ENCODE results near the gene GLDN.

GLDN gene

DNA sequence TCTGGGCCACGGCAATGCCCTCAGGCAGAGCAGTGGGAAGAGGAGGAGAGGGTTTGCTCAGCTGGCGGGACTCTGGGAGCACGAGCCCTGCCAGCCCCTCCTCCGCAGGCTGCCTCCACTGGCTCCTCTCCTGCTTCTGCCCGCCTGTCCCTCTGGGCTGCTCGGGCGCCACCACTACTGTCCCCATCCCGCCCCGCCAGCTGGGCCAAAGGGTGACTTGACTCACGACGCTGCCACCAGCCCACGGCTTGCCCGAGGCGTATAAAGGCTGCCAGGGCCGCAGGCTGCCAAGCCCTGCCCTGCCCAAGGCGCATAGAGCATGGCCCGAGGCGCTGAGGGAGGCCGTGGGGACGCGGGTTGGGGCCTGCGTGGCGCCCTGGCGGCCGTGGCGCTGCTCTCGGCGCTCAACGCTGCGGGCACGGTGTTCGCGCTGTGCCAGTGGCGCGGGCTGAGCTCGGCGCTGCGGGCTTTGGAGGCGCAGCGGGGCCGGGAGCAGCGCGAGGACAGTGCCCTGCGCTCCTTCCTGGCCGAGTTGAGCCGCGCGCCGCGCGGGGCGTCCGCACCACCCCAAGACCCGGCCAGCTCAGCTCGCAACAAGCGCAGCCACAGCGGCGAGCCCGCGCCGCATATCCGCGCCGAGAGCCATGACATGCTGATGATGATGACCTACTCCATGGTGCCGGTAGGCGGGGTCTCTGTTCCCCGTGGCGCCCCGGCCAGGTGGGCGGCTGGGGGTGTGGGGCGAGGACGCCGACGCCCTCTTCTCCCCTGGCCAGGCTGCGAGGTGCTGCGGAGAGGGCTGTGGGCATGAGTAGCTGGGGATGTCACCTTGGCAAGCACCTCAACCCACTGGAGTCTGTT lies at the start of gene GLDN:
GLDN (plus strand) TSS at position 290 of the 861 bp plus-strand sequence; CDS start at position 320, 30 bp downstream.
- DNase-seq (ENCODE audit: low spot score) = no peak

DNA sequence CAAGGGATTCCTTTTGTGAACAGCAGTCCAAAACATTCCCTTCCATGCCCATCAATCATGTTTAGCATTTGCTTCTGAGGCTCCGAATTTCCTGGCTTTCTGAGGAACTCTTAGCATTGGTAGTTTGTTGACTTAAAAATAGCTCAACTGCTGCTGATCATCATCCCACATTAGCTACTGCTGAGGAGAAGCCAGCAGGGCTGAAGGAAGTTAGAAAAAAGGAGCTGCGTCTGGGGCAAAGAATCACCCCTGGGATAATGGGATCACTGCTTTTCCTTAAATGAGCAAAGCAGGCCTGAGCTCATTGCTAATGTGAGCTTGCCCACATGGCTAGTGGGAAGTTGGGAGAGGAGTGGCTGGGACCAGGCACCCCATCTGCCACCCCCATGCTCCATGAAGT lies 42.8 kb upstream of the GLDN start:
- no peak for DNase-seq (ENCODE audit: low spot score)

DNA sequence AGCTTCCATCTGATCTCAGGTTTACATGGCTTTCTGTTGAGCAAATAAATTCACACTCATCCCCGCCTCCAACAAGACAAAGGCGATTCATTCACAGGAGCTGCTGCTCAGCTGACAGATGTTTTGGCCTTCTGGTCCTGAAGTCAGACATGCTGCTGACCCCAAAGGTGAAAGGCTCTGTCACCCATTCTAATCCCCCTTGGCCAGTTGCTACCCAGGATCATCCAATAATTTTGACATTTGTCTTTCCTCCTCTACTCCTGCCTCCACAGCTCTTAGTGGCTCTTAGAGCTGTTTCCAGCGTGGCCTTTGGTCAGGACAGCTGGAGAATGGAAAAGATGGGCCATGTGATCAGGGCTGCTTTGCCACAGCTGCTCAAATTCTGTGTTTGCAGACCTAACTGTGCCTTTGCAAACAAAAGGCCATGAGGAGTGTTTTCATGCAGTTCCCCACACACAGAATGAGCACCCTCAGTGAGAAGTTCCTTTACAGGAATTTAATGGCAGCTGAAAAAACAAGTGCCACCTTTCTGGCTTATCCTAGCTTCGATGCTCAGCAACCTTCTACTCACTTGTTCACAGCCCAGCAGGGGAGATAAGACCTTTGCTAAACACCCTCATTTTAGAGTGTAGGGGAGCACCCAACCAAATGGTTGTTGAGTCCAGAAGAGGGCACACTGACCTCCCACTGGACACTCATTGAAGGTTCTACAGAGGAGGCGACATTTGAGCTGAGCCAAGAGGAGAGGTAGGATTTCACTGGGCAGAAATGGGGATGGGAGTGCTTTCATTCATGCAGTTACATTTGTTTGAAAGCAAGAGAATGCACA lies 42.1 kb upstream of the GLDN start:
- DNase-seq (ENCODE audit: low spot score) = no peak

DNA sequence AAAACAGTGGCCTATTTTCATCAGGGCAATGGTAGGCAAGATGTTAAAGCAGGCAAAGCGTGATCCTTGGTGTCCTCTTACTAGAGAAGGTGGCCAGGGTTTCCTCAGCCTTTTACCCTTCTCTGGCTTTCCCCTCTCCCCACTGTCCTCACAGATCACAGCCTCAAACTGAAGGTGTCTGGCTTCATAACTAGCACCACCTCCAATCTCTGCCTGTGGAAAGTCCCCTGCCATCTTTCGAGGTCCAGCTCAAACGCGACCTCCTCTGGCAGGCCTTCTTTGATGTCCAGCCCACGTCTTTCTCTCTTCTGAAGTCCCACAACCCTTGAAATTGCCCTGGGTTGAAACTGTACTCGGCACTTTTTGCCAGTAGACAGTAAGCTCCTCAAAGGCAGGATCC lies 39.0 kb upstream of the GLDN start:
- DNase-seq (ENCODE audit: low spot score) = no peak

DNA sequence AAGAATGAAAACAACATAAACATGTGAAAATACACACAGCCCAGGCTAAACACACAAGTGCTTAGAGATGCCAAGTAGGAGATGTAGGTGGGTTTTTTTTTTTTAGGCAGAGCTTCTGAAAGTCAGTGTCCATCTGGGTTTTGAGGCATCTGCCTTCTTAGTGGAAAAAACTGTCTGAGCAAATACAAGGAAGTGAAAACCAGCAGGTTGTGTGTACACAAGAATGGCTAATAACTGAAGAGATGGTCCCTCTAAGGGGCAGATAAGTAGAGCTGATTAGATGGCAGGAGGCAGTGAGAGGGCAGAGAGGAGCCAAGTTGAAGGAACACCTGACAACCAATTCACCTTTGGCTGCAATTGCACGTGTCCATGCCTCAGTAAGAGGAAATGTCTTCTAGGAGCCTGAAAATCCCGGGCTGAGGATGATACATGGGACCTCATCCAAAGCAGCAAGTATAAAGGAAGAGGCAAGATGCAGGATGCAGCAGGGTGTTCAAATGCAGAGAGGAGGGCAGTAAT lies 37.9 kb upstream of the GLDN start:
- DNase-seq (ENCODE audit: low spot score) = no peak

DNA sequence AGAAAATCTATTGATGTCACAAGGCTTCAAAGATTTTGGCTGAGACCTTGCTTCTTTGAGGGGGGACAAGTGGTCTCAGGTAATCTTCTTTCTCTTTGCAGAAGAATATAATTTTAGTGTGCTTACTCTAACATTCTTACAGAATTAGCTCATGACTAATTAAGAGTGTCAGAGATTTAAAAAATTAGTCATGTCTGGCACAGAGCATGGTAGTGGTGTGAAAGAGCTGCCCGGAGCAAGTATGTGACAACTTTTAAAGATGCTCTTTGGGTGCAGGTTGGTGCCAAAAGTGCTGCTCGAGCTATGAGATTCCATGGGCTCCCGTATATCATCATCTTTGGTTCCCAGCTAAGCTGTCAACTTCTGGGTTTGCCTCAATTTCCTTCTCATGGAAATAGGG lies 34.1 kb upstream of the GLDN start:
- DNase-seq (ENCODE audit: low spot score) = no peak

DNA sequence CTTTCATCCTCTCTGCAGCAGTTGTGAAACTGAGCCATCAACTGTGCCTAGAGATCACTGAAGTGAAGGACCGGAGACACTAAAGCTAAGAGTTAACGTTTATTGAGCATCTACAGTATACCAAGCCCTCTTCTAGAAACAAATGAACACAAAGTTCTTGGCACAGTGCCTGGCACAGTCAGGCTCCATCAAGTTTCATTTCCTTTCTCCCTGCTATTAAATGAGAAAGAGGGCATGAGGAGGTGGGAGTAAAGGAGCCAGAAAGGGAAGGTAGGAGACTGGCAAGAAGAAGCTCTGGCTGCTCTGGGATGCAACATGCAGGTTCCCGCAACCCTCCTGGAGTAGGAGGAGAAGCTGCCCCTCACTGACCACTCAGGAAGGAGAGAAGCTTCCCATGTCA lies 33.6 kb upstream of the GLDN start:
- no peak for DNase-seq (ENCODE audit: low spot score)

DNA sequence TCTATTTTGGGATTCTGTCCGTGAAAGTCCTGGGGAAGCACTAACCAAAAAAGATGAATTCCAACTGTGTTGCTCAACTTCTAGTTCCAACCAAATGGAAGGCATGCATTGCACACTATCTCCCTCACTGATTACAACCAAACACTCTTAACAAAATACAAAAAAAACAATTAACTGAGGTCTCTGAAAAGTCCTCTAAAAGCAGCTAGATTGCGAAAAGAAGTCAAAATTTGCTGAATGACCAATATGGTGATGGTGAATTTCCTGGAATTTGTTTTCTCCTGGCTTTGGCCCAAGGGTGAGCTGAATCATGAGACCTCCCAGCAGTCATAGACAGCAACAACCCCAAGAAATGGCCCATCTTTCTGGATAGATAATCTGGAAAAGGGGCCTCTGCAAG lies 31.4 kb upstream of the GLDN start:
- no peak for DNase-seq (ENCODE audit: low spot score)

DNA sequence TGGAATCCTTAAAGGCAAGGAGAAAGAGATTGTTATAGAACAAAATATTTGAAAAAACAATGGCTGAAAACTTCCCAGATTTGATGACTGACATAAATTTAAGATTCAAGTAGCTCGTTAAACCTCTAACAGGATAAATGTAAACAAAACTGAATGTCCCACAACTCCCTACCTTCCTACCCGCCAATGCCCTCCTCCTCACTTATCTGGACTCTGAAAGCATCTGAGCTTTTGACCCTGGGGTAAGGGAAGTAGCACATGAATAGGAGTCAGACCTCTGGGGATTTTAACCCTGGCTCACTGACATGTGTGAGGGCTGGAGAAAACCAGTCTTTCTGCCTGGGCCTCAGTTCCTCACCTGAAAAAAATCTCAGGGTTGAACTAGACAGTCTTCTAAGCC lies 29.9 kb upstream of the GLDN start:
- no peak for DNase-seq (ENCODE audit: low spot score)

DNA sequence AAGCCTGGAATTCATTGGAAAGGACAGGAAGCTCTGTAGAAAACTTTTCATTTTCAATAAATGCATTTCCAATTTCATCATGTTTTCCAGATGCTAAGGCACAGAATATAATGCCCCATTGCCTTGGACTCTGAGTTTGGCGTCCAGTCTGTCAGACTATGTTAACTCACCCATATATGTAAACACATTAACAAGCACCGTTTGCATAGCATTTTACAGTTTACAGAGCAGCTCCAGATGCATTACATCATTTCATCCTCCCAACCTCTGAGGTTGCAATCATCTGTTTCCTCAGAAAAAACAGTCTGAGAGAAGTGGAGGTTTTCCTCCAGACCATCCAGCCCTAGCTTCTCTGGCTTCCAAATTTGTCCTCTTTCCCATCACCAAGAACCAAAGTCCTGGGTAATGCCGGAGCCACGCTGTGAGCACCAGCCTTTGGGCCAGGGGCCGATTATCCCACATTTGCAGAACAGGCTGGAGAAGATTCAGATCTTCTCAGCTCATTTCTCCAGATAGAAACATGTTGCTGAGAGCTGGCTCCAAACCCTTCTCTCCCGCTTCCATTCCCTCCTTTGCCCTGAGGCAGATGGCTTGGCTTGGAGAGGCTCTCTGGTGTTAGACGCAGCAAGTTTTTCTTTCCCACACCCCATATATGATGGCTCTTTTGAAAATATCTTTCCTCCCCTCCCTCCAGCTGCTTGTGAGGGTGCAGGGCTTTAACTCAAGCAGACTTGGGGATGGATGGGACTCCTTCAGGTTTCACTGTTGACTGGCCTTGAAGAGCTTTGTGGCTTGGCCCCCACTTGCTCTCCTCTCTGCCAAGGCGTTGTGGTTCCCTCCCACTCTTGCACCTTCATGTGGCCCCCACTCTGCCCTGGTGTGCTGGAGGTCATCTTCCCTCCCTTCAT lies 29.0 kb upstream of the GLDN start:
- no peak for DNase-seq (ENCODE audit: low spot score)

DNA sequence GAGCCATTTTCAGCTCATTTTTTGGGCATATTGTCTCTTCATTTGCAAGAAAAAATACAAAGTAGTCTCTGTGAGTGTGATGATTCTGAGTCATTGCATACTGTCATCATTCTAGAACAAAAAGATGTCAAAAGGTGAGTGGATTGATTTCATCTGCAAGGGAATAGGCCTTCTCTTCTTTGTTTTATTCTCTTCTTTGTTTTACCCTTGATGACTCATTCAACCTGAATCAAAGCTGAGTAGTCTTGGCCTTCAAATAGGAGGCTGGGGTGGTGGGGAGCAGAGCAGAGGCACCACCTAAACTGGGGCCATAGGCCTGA lies 28.4 kb upstream of the GLDN start:
- DNase-seq (ENCODE audit: low spot score) = no peak

DNA sequence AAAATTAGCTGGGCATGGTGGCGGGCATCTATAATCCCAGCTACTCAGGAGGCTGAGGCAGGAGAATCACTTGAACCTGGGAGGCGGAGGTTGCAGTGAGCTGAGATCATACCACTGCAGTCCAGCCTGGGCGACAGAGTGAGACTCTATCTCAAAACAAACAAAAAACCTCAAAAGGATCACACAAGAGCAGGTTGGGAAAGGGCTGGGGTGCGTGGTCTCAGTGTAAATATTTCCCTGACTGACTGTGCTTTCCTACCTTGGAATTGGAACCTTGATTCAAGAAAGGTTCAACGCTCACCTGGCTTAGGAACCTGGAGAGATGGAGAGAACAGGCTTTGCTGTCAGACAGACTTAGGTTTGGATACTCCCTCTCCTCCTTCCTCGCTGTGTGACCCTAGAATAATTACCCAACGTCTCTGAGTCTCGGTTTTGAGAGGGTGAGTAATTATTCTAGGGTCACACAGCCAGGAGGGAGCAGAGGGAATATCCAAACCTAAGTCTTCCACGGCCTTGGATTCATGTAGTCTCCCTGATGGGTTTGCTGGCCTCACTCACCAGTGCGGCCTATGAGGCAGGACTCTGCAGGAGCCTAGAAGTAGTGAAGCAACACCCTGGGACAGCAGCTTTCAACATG lies 27.7 kb upstream of the GLDN start:
- DNase-seq (ENCODE audit: low spot score) = no peak

DNA sequence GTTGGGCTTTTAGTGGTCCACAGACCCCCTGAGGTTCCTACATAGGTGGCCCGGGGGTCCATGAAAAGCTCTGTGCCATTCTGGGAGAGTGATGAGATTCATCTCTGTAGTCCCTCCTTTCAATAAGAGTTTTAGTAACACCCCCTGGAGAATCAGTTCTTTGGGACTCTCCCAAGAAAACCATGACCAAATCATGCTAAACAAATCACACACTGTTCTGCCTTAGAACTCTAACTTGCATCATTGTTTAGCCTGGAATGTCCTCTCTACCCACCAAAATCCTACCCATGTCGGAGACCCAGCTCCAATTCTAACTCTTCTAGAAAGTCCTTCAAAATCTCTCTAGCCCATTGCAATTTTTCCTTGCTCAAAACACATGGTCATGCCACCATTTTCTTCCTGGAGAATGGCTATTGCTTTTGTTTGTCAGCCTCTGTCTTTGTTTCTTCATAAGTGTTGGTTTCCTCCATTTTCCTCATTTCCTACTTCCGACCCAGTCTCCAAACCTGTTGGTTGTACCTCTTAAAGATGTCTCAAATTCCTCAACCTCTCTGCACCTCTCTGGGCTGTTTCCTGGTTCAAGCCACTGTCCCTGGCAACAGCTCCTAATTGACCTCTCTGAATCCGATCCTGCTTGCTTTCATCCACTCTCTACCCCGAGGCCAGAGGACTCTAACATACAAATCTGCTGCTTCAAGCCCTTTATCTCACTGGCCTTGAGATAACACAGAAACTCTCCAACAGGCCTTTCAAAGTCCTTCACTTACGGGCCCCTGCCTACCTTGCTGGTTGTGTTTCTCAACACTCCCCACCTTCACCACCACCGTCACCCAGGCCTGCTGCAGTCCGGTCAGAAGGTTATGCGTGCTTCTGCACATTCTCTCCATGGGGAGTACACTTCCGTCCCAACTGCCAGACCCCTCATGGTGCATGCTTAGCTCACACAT lies 26.8 kb upstream of the GLDN start:
- no peak for DNase-seq (ENCODE audit: low spot score)

DNA sequence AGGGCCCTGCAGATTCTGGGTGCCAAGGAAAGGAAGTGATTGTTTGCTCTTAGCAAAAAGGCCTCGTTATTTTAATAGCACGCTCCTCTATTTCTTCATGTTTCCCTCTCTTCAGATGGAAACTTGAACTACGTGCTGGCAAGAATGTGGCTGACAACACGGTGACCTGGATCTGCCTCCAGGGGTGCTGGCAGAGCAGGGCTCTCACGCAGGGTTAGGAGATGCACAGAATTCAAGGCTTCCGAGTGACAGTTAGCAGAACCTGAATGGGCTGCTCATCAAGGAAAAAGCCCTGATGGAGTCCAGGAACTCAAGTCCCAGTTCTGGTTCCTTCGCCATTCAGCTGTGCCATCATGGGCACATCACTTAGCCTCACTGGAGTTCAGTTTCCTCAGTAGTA lies 25.7 kb upstream of the GLDN start:
- no peak for DNase-seq (ENCODE audit: low spot score)

DNA sequence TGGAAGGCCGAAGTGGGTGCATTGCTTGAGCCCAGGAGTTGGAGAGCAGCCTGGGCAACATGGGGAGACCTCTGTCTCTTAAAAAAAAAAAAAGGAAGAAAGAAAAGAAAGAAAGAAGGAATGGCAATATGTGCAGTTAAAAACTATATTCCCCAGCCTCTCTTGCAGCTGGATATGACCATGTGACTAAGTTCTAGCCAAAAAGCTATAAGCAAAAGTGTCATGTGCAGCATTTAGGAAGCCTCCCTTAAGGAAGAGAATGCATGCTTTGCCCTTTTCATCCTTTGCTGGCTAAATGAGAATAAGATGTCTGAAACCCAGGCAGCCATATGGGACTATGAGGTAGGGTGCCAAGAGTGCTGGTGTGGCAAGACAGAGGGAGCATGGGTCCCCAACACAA lies 24.8 kb upstream of the GLDN start:
- DNase-seq (ENCODE audit: low spot score) = no peak

DNA sequence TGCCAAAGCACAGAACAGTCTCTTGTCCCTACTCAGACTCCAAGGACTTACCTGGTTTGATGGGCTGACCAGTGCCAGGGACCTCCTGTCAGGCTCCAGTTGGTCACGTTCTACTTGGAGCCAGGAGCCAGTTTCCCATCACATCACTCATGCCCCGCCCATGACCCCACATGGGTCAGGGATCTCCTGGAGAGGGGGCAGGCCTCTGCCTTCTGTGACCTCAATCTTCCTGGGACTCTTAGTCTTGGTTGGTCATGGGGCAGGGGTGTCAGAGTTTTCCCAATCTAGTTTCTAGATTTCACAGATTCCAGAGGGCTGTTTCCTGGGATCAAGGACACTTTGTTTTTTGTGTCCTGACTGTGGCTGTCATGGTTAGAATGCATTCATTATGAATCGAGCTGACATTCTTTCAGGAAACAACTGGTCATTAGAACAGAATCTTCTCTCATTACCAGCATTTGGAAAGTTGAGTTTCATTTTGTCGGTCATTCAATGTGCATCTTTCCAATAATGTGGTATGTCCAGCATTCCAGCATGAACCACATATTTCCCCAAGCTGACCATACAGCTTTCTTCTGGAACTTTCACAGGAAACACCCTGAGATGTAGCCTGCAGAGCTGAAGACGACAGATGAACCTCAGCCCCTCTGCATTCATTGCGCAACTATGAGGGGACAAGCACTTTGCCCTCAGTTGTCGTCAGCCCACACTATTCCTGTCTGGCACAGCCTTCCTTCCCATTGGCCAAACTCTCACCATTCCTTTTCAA lies 22.9 kb upstream of the GLDN start:
- DNase-seq (ENCODE audit: low spot score) = no peak

DNA sequence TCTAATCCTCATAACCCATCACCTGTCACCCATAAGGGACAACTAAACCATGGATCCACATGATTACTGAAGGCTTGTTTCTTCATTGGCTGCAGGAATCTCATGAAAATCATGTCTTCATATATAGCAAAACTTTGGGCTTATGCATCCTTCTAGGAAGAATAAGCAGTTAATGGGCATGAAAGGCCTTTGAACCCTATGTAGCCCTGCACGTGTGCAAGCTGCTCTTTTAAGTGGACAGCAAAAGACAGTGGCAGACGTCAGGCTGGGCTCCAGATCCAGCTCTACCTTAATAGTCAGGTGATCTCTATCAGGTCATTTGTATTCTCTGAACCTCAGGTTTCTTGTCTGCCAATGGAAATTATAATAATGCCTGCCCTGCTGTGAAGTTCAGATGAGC lies 21.9 kb upstream of the GLDN start:
- no peak for DNase-seq (ENCODE audit: low spot score)

DNA sequence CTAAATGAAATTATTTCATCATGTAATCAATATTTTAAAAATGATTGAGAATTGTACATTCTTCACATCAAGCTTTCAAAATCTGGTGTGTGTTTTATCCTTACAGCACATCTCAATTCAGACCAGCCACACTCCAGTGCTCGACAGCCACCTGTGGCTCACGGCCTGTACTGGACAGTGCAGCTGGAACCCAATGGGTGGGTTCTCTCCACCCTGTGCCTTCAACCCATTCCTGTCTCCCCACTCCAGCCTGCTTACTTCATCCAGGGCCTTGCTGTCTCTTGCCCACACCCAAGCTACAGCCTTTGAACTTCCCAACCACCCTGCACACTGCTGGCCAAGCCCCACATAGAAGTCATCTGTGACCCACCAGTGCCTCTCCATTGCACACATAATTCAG lies 20.6 kb upstream of the GLDN start:
- no peak for DNase-seq (ENCODE audit: low spot score)

DNA sequence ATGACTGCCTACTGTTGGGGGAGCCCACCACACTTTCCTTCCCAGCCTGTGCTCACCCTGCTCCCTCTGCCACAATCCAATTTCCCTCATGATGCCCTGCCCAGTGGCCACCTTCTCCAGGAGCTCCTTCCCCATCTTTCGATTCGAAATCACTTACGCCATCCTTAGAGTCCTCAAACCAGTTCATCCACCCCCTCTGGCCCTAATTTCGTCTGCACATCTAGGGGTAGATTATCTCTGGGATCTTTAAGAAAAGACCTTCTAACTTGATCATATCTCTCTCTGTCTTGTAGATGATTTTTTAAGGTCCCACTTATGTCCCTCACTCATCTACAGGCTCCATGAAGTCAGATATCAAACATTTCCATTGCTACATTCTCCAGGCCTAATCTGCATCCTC lies 20.1 kb upstream of the GLDN start:
- no peak for DNase-seq (ENCODE audit: low spot score)

All from D341Med (cell line).